Kidney epithelial cell (primary cell): ENCODE data around the gene LRRC7. TPM values are rescaled to one million over a fixed set of nuclear protein-coding genes. Genes with fewer than 3 reads are reported as not detected.

Experiments used
- DNase-seq: peaks from one replicate; pipeline ENCODE4 v3.0.0-alpha.2; 2010; ENCODE audit warnings: low read depth
- H3K27me3 ChIP-seq: 2 replicates; pipeline ENCODE4 v1.6.0; 2011; ENCODE audit warnings: low read length; ENCODE audit not compliant: control insufficient read depth, insufficient read depth
- H3K36me3 ChIP-seq: 2 replicates; pipeline ENCODE4 v1.5.1; 2011; ENCODE audit warnings: low read length; ENCODE audit not compliant: control insufficient read depth, insufficient read depth
- H3K4me3 ChIP-seq: 2 replicates; pipeline ENCODE4 v1.5.1; 2011; ENCODE audit warnings: low read depth, mild to moderate bottlenecking, control low read depth, low read length
- CTCF ChIP-seq: IDR thresholded peaks from 2 replicates; pipeline ENCODE4 v1.5.1; 2011; ENCODE audit warnings: mild to moderate bottlenecking, moderate library complexity, low read length, control low read depth, inconsistent platforms; ENCODE audit not compliant: insufficient read depth, poor library complexity, severe bottlenecking
- total RNA-seq: library from RNA; depleted of rRNA; stranded (reverse); fragments of >200 nt; gene quantifications from 2 replicates; pipeline ENCODE4 v1.2.3, GENCODE V29; 2015

The LRRC7 gene
- total RNA-seq, 1 donor from 2014 or later, result 0.04 TPM

- TF ChIP-seq CTCF, result no peak
- Histone ChIP-seq H3K27me3 (peaks cover 21% of the 10 kb centered on the region), H3K4me3 (no peak overlapping the region), H3K36me3 (no peaks in the 10 kb centered on the region)
- no peak for DNase-seq
These were observed 2.6 kb downstream of the LRRC7 start for GRCh38 chr1:69570356-69570755.

GRCh38 chr1:69572921-69573320 is 5.2 kb downstream of the LRRC7 start:
- no peak overlapping the region for H3K4me3 ChIP-seq
- H3K36me3 ChIP-seq, result no peaks in the 10 kb centered on the region
- H3K27me3 ChIP-seq, result peaks cover 17% of the 10 kb centered on the region
- no peak for TF ChIP-seq CTCF
- no peak for DNase-seq

- Histone ChIP-seq H3K36me3 (no peaks in the 10 kb centered on the region), H3K4me3 (no peak overlapping the region), H3K27me3 (peaks cover 8% of the 10 kb centered on the region)
- TF ChIP-seq CTCF, result no peak
- DNase-seq, result no peak
These were observed 6.2 kb downstream of the LRRC7 start for GRCh38 chr1:69573911-69574310.

GRCh38 chr1:69585666-69586065 is 17.9 kb downstream of the LRRC7 start:
- no peak overlapping the region for H3K4me3 ChIP-seq
- no peak for DNase-seq
- no peaks in the 10 kb centered on the region for H3K36me3 ChIP-seq
- no peak for TF ChIP-seq CTCF
- H3K27me3 ChIP-seq, result no peaks in the 10 kb centered on the region

GRCh38 chr1:69587391-69587790 is 19.7 kb downstream of the LRRC7 start:
- no peaks in the 10 kb centered on the region for H3K36me3 ChIP-seq
- no peaks in the 10 kb centered on the region for H3K27me3 ChIP-seq
- no peak for DNase-seq
- no peak for TF ChIP-seq CTCF
- H3K4me3 ChIP-seq, result no peak overlapping the region

- Histone ChIP-seq H3K4me3 (no peak overlapping the region), H3K27me3 (no peaks in the 10 kb centered on the region), H3K36me3 (no peaks in the 10 kb centered on the region)
- no peak for DNase-seq
- no peak for TF ChIP-seq CTCF
These were observed 22.1 kb downstream of the LRRC7 start for GRCh38 chr1:69589799-69590198.
